Activated naive CD8-positive, alpha-beta T cell (primary cell): Measurements from ENCODE around the gene SYTL4.

Source experiments
- H3K27ac Mint-ChIP-seq: one replicate; pipeline ENCODE4 v1.8.0; 2021; ENCODE audit warnings: mixed read lengths
- H3K27me3 Mint-ChIP-seq: one replicate; pipeline ENCODE4 v1.8.0; 2021; ENCODE audit warnings: mixed read lengths
- H3K36me3 Mint-ChIP-seq: one replicate; pipeline ENCODE4 v1.8.0; 2021; ENCODE audit warnings: mixed read lengths
- H3K4me1 Mint-ChIP-seq: one replicate; pipeline ENCODE4 v1.8.0; 2021; ENCODE audit warnings: low read depth, mixed read lengths
- H3K4me3 Mint-ChIP-seq: one replicate; pipeline ENCODE4 v1.8.0; 2021; ENCODE audit warnings: mild to moderate bottlenecking, mixed read lengths
- H3K9me3 Mint-ChIP-seq: one replicate; pipeline ENCODE4 v1.8.0; 2021; ENCODE audit warnings: low read depth, mixed read lengths

Gene SYTL4

GRCh38 chrX:100710816-100711215 is 21.1 kb downstream of the SYTL4 start:
- Mint-ChIP-seq H3K36me3 (no peaks in the 10 kb centered on the region), H3K4me3 (no peak overlapping the region), H3K4me1 (no peaks in the 10 kb centered on the region), H3K27me3 (peaks cover 5% of the 10 kb centered on the region), H3K9me3 (no peaks in the 10 kb centered on the region), H3K27ac (no peak overlapping the region)

- no peaks in the 10 kb centered on the region for H3K4me1 Mint-ChIP-seq
- H3K9me3 Mint-ChIP-seq: no peaks in the 10 kb centered on the region
- H3K4me3 Mint-ChIP-seq: no peak overlapping the region
- H3K27me3 Mint-ChIP-seq: peaks cover 5% of the 10 kb centered on the region
- H3K36me3 Mint-ChIP-seq: no peaks in the 10 kb centered on the region
- no peak overlapping the region for H3K27ac Mint-ChIP-seq
These were observed 27.2 kb downstream of the SYTL4 start for GRCh38 chrX:100704581-100705203.

DNA sequence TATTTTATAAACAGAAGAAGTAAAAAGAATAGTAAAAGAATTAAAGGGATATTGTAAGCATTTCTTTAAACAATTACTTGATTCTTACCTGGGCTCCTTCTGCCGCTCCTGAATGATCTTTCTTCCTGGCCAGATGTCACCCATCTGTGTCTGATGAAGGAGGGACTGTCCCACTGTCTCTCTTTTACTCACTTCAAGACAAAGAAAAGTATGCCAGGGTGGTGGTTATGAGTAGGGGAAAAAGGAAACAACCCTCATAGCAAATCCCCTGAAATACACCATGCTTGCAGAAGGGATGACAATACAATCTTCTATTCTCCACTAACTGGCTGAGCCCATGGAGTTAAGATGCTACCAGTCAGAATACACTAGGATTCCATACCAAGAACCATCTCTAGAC is 31.1 kb downstream of the SYTL4 start:
- H3K4me1 Mint-ChIP-seq: no peaks in the 10 kb centered on the region
- H3K36me3 Mint-ChIP-seq: no peaks in the 10 kb centered on the region
- H3K27ac Mint-ChIP-seq: no peak overlapping the region
- no peaks in the 10 kb centered on the region for H3K9me3 Mint-ChIP-seq
- H3K27me3 Mint-ChIP-seq: peaks cover 1% of the 10 kb centered on the region
- no peak overlapping the region for H3K4me3 Mint-ChIP-seq

DNA sequence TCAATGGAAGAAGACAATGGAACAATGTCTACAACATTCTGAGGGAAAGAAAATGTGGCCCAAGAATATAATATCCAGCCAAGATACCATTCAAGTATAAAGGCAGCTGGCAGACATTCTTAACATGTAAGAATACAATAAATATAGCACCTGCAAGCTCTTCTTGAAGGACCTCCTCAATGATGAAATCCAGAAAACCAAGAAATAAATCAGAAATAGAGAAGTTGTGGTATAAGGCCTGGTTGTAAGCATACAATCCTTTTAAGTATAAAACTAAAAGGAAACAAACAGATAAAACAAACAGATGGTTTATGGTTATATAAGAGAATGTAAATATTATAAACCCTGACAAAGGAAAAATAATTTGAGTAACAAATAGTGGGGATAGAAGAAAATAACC is 33.4 kb downstream of the SYTL4 start:
- Mint-ChIP-seq H3K4me3 (no peak overlapping the region), H3K36me3 (no peaks in the 10 kb centered on the region), H3K9me3 (no peaks in the 10 kb centered on the region), H3K27me3 (peaks cover 2% of the 10 kb centered on the region), H3K27ac (no peak overlapping the region), H3K4me1 (no peaks in the 10 kb centered on the region)

GRCh38 chrX:100696699-100697351 is 35.1 kb downstream of the SYTL4 start:
- Mint-ChIP-seq H3K4me1 (no peaks in the 10 kb centered on the region), H3K36me3 (no peaks in the 10 kb centered on the region), H3K4me3 (no peak overlapping the region), H3K27ac (no peak overlapping the region), H3K27me3 (peaks cover 9% of the 10 kb centered on the region), H3K9me3 (no peaks in the 10 kb centered on the region)

DNA sequence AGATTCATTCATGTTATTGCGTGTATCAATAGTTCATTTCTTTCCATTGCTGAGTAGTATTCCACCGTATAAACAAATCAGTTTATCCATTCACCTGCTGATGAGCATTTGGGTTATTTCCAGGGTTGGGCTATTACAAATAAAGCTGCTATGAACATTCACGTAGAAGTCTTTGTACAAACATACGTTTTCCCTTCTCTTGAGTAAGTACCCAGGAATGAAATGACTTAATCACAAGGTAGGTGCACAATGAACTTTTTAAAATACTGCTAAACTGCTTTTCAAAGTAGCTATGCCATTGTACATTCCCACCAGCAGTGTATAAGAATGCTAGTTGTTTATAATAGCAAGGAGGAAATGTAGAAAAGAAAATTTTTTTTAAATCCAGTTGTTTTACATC is 35.9 kb downstream of the SYTL4 start:
- Mint-ChIP-seq H3K4me3 (no peak overlapping the region), H3K9me3 (no peaks in the 10 kb centered on the region), H3K27me3 (peaks cover 9% of the 10 kb centered on the region), H3K4me1 (no peaks in the 10 kb centered on the region), H3K36me3 (no peaks in the 10 kb centered on the region), H3K27ac (no peak overlapping the region)

- no peaks in the 10 kb centered on the region for H3K36me3 Mint-ChIP-seq
- peaks cover 9% of the 10 kb centered on the region for H3K27me3 Mint-ChIP-seq
These were observed 36.6 kb downstream of the SYTL4 start for GRCh38 chrX:100695302-100695701.

DNA sequence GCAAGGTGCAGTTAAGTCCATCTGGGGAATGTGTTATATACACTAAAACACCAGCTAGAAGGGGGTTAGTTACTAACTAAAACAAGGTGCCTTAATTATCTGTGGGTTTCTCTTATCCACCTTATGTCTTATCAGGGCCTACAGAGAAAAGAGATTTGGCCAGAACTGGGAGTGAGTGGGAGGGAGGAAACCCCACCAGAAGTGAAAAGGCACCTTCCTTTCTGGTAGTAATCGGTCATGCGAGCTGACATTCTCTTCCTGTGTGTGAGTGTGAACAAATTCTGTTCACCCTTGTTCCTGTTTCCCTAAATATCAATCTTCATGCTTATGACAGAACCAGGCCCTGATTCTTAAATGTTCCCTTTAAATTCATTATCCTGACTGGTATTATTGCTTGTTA is 44.4 kb downstream of the SYTL4 start:
- H3K4me1 Mint-ChIP-seq: peaks cover 18% of the 10 kb centered on the region
- no peaks in the 10 kb centered on the region for H3K9me3 Mint-ChIP-seq
- no peaks in the 10 kb centered on the region for H3K36me3 Mint-ChIP-seq
- peak overlapping the region; percentile 46 for H3K27ac Mint-ChIP-seq
- no peak overlapping the region for H3K4me3 Mint-ChIP-seq
- H3K27me3 Mint-ChIP-seq: peaks cover 2% of the 10 kb centered on the region

More at GRCh38 chrX:100695302-100695701, 36.6 kb downstream of the SYTL4 start:
- Mint-ChIP-seq H3K4me1 (no peaks in the 10 kb centered on the region), H3K27ac (no peak overlapping the region), H3K9me3 (no peaks in the 10 kb centered on the region), H3K4me3 (no peak overlapping the region)

GRCh38 chrX:100687128-100687527 is 44.8 kb downstream of the SYTL4 start:
- peaks cover 18% of the 10 kb centered on the region for H3K4me1 Mint-ChIP-seq
- H3K9me3 Mint-ChIP-seq: no peaks in the 10 kb centered on the region
- no peaks in the 10 kb centered on the region for H3K36me3 Mint-ChIP-seq
- peak overlapping the region; percentile 32 for H3K4me3 Mint-ChIP-seq
- H3K27me3 Mint-ChIP-seq: peaks cover 2% of the 10 kb centered on the region
- peak overlapping the region; percentile 46 for H3K27ac Mint-ChIP-seq

DNA sequence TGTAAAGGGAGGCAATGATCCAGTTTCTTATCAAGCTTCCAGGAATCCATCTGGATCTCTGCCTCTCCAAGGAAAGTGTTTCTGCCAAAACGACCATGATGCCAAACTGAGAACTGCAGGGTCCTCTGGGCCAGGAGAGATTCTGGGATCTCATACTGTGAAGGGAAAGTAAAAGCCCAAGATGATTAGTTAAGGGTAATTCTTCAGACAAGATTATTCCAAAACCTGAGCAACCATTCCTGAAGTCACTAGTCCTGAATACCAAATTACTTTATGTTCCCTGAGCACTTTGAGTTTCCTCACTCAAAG is 46.0 kb downstream of the SYTL4 start:
- Mint-ChIP-seq H3K9me3 (no peaks in the 10 kb centered on the region), H3K27me3 (no peaks in the 10 kb centered on the region), H3K4me1 (peaks cover 18% of the 10 kb centered on the region), H3K36me3 (no peaks in the 10 kb centered on the region), H3K27ac (no peak overlapping the region), H3K4me3 (no peak overlapping the region)

GRCh38 chrX:100685284-100685996 is 46.5 kb downstream of the SYTL4 start:
- Mint-ChIP-seq H3K27me3 (no peaks in the 10 kb centered on the region), H3K36me3 (no peaks in the 10 kb centered on the region), H3K4me3 (no peak overlapping the region), H3K27ac (no peak overlapping the region), H3K9me3 (no peaks in the 10 kb centered on the region), H3K4me1 (peaks cover 18% of the 10 kb centered on the region)

DNA sequence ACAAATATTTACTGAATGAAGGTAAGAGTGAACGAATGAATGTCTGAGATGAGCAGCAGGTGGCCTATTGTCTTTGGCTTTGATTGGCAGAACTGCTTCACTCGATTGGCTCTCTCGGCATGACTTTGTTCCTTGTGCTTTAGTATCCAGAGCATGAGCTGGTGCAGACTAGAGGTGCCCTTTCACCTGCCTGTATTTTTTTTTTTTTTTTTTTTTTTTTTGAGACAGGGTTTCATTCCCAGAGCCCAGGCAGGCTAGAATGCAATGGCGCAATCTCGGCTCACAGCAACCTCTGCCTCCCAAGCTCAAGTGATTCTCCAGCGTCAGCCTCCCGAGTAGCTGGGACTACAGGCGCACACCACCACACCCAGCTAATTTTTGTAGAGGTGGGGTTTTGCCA is 49.0 kb downstream of the SYTL4 start:
- peaks cover 16% of the 10 kb centered on the region for H3K4me1 Mint-ChIP-seq
- no peak overlapping the region for H3K4me3 Mint-ChIP-seq
- H3K36me3 Mint-ChIP-seq: no peaks in the 10 kb centered on the region
- H3K27me3 Mint-ChIP-seq: peaks cover under 1% of the 10 kb centered on the region
- no peak overlapping the region for H3K27ac Mint-ChIP-seq
- H3K9me3 Mint-ChIP-seq: no peaks in the 10 kb centered on the region

DNA sequence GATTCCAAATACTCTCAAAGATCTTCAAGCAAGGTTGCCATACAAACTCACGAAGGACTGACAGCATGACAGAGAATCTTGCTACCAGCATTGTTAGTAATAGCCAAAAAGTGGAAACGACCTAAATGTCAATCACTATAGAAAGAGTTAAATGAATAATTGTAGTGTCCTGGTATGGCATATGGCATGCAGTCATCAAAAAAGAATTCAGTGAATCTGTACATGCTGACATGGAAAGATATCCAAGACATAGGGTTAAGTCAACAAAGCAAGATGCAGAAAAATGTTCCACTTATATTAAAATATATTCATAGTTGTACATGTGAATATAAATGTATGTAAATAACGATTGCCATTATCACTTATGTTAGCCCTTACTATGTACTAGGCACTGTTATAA is 50.3 kb downstream of the SYTL4 start:
- Mint-ChIP-seq H3K4me1 (peaks cover 3% of the 10 kb centered on the region), H3K9me3 (no peaks in the 10 kb centered on the region), H3K36me3 (no peaks in the 10 kb centered on the region), H3K27me3 (peaks cover 2% of the 10 kb centered on the region), H3K4me3 (no peak overlapping the region), H3K27ac (no peak overlapping the region)

GRCh38 chrX:100680756-100681155 is 51.2 kb downstream of the SYTL4 start:
- Mint-ChIP-seq H3K27ac (no peak overlapping the region), H3K27me3 (peaks cover 2% of the 10 kb centered on the region), H3K4me3 (no peak overlapping the region), H3K36me3 (no peaks in the 10 kb centered on the region), H3K9me3 (no peaks in the 10 kb centered on the region), H3K4me1 (peaks cover under 1% of the 10 kb centered on the region)

DNA sequence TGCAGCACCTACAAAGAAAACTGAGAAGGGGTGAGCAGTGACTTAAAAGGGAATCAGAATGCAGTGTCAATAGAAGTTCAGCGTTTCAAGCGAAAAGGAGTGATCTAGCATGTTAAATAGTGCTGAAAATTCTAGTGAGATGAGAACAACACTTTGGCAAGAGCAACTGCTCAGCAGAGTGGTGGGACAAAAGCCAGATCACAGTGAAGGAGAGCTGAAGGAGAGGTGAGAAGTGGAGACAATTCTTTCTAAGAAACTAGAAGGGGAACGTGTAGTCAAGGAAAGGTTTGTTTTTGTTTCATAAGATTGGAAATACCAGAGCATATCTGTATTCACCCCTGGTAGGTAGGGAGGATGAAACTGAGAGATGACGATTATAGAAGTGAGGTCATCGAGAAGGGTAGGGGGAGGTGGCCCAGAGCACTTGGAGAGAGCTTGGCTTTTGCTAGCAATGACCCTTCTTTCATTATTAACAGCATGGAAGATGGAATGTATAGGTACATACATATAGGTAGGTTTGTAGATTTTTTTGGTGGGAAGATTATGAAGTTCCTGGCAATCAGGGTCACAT is 54.2 kb downstream of the SYTL4 start:
- H3K4me1 Mint-ChIP-seq: no peaks in the 10 kb centered on the region
- no peaks in the 10 kb centered on the region for H3K36me3 Mint-ChIP-seq
- no peaks in the 10 kb centered on the region for H3K9me3 Mint-ChIP-seq
- no peak overlapping the region for H3K27ac Mint-ChIP-seq
- peaks cover 2% of the 10 kb centered on the region for H3K27me3 Mint-ChIP-seq
- no peak overlapping the region for H3K4me3 Mint-ChIP-seq
